GM12873 (cell line): ENCODE measurements around the gene TAB2.

ENCODE experiments used
- CTCF ChIP-seq: IDR thresholded peaks from 2 replicates; pipeline ENCODE4 v1.5.1; 2012; ENCODE audit warnings: low read depth, mild to moderate bottlenecking, moderate library complexity, low read length, control low read depth; ENCODE audit not compliant: insufficient read depth; ENCODE audit errors: missing control alignments

The TAB2 gene

GRCh38 chr6:149443411-149444181 is 126.1 kb downstream of the TAB2 start:
- TF ChIP-seq CTCF: no peak

GRCh38 chr6:149445095-149445466 is 127.6 kb downstream of the TAB2 start:
- peak; percentile 13 for TF ChIP-seq CTCF

- no peak for TF ChIP-seq CTCF
These were observed 128.1 kb downstream of the TAB2 start for GRCh38 chr6:149445573-149445972.

- TF ChIP-seq CTCF: peak; percentile 16
These were observed 129.4 kb downstream of the TAB2 start for GRCh38 chr6:149446791-149447376.

GRCh38 chr6:149448821-149449453 is 131.4 kb downstream of the TAB2 start:
- TF ChIP-seq CTCF: no peak

- TF ChIP-seq CTCF: no peak
These were observed 132.5 kb downstream of the TAB2 start for GRCh38 chr6:149449831-149450678.
